Measurements from ENCODE around the gene EDEM3.

GRCh38 chr1:184757406-184757805 is 2.7 kb upstream of the EDEM3 start:
- no peak for TF ChIP-seq CTCF (conservative IDR thresholded peaks at IDR 0.05 in 1 of 2, IDR thresholded peaks at IDR 0.05 in 1 of 2; ENCODE audit: extremely low read depth in 1 of 2, insufficient read depth in 1 of 2, low read depth in 1 of 2, low read length in 2 of 2)
- TF ChIP-seq EZH2 (IDR thresholded peaks at IDR 0.05; ENCODE audit: borderline replicate concordance, low read length), result no peak
